Endothelial cell of umbilical vein (primary cell): ENCODE results near the gene ST6GAL1. TPM values are rescaled to one million over a fixed set of nuclear protein-coding genes. Genes with fewer than 3 reads are reported as not detected.

Experiments
- BruUV-seq: library from RNA; stranded (reverse); fragments of 400-500 nt; replicated peaks from 2 replicates; lab custom pipeline; 2021; lab: Mats Ljungman, UMichigan
- CTCF ChIA-PET: fragments of 300-600, 350-600 bp; sonication (Branson Sonifier 250); formaldehyde crosslinking; loops from one replicate; lab custom pipeline; 2021; ENCODE audit warnings: antibody characterized with exemption, inconsistent platforms; lab: Charles Lee
- POLR2A ChIA-PET: fragments of 300-600, 350-600 bp; sonication (Branson Sonifier 250); formaldehyde crosslinking; loops from one replicate; lab custom pipeline; 2021; ENCODE audit warnings: antibody characterized with exemption, inconsistent platforms; lab: Charles Lee
- DNase-seq: peaks from one replicate; pipeline ENCODE4 v3.0.0-alpha.2; 2011; ENCODE audit warnings: low read depth, low spot score
- FAIRE-seq: peaks from 2 replicates; lab custom pipeline; 2011; peaks lifted over from hg19 to GRCh38; lab: Jason Lieb, UNC
- H2AFZ ChIP-seq: 2 replicates; pipeline ENCODE4 v1.6.0; 2012; ENCODE audit warnings: low read depth, low read length, control low read depth, inconsistent platforms
- H3K27ac ChIP-seq: 2 replicates; pipeline ENCODE4 v1.5.1; 2011; ENCODE audit warnings: low read depth, mild to moderate bottlenecking, control low read depth, low read length, moderate library complexity; ENCODE audit not compliant: insufficient read depth
- H3K27me3 ChIP-seq, 2 experiments: 2 replicates each; pipeline versions ENCODE4 v1.6.0 to v1.6.1; 2011; ENCODE audit warnings: low read length in 2 of 2, mixed read lengths in 1 of 2; ENCODE audit not compliant: control insufficient read depth in 2 of 2, insufficient read depth in 2 of 2
- H3K36me3 ChIP-seq, 2 experiments: 2 replicates in 1 of 2; 3 replicates in 1 of 2; pipeline ENCODE4 v1.5.1; 2011; ENCODE audit warnings: low read length in 2 of 2, mild to moderate bottlenecking in 1 of 2, moderate library complexity in 1 of 2; ENCODE audit not compliant: control insufficient read depth in 2 of 2, insufficient read depth in 2 of 2; ENCODE audit errors: extremely low read depth in 1 of 2
- H3K4me1 ChIP-seq: 3 replicates; pipeline ENCODE4 v1.5.1; 2011; ENCODE audit warnings: mild to moderate bottlenecking, low read length; ENCODE audit not compliant: control insufficient read depth, insufficient read depth; ENCODE audit errors: extremely low read depth
- H3K4me2 ChIP-seq: 2 replicates; pipeline ENCODE4 v1.6.1; 2011; ENCODE audit warnings: low read length, control low read depth, mixed read lengths; ENCODE audit not compliant: insufficient read depth
- H3K4me3 ChIP-seq, 3 experiments: fragments of 200-600 bp in 1 of 3; sonication (generic), shearing (Covaris generic) in 1 of 3; replicated peaks in 1 of 3; 2 replicates each; pipeline ENCODE4 v1.5.1; 2011 to 2016; ENCODE audit warnings: control low read depth in 3 of 3, low read length in 3 of 3, mild to moderate bottlenecking in 2 of 3, inconsistent platforms in 1 of 3, low read depth in 1 of 3, moderate library complexity in 1 of 3; ENCODE audit not compliant: insufficient read depth in 1 of 3
- H3K79me2 ChIP-seq: 2 replicates; pipeline ENCODE4 v1.6.0; 2012; ENCODE audit warnings: low read length, inconsistent platforms; ENCODE audit not compliant: control insufficient read depth, insufficient read depth
- H3K9ac ChIP-seq: replicated peaks from 2 replicates; pipeline ENCODE3; 2011; ENCODE audit warnings: low read length, control low read depth; ENCODE audit not compliant: insufficient read depth; ENCODE audit errors: extremely low read depth
- H3K9me1 ChIP-seq: replicated peaks from 3 replicates; pipeline ENCODE4 v1.6.0; 2011; ENCODE audit warnings: mild to moderate bottlenecking, low read length; ENCODE audit not compliant: control insufficient read depth, insufficient read depth; ENCODE audit errors: extremely low read depth
- H3K9me3 ChIP-seq: replicated peaks from 2 replicates; pipeline ENCODE4 v1.5.1; 2012; ENCODE audit warnings: low read length, inconsistent platforms; ENCODE audit not compliant: control insufficient read depth, insufficient read depth
- H4K20me1 ChIP-seq: replicated peaks from 2 replicates; pipeline ENCODE3; 2011; ENCODE audit warnings: mild to moderate bottlenecking, low read length; ENCODE audit not compliant: control insufficient read depth, insufficient read depth; ENCODE audit errors: extremely low read depth
- EZH2 ChIP-seq: IDR thresholded peaks from 2 replicates; pipeline ENCODE4 v1.6.1; 2012; ENCODE audit warnings: borderline replicate concordance, low read depth, mild to moderate bottlenecking, moderate library complexity, low read length, inconsistent platforms; ENCODE audit not compliant: severe bottlenecking
- FOS ChIP-seq: IDR thresholded peaks from 2 replicates; pipeline ENCODE4 v1.6.1; 2011; ENCODE audit warnings: mild to moderate bottlenecking, low read length, moderate library complexity, borderline replicate concordance; ENCODE audit not compliant: insufficient read depth
- GATA2 ChIP-seq: IDR thresholded peaks from 2 replicates; pipeline ENCODE4 v1.7.0; 2011; ENCODE audit warnings: low read depth, mild to moderate bottlenecking, moderate library complexity, mixed read lengths, low read length; ENCODE audit not compliant: insufficient read length, insufficient read depth
- JUN ChIP-seq: IDR thresholded peaks from 2 replicates; pipeline ENCODE4 v1.6.1; 2011; ENCODE audit warnings: borderline replicate concordance, low read depth; ENCODE audit not compliant: insufficient read length, insufficient read depth
- MYC ChIP-seq: IDR thresholded peaks from one replicate; pipeline ENCODE4 v1.6.1; 2011; ENCODE audit warnings: mild to moderate bottlenecking, low read depth, low read length
- POLR2AphosphoS5 ChIP-seq: IDR thresholded peaks from 2 replicates; pipeline ENCODE4 v1.6.1; 2012; ENCODE audit warnings: low read depth, mild to moderate bottlenecking, control low read depth, low read length, moderate library complexity; ENCODE audit not compliant: insufficient read depth
- dilution Hi-C: fragments of 300-500 bp; cut with MboI; formaldehyde crosslinking; loops from one replicate; pipeline ENCODE4 v1.15.0; 2019; ENCODE audit warnings: low sequenced_read_pairs; ENCODE audit not compliant: extremely low pct_ligation_motif_present
- intact Hi-C: fragments of 100-400 bp; cut with micrococcal nuclease; formaldehyde crosslinking; loops from one replicate; pipeline ENCODE4 v1.10.0; 2022
- polyA plus RNA-seq, 4 experiments: library from polyadenylated mRNA; depleted of rRNA in 3 of 4; stranded (reverse) in 3 of 4; unstranded in 1 of 4; fragments of >200 nt; gene quantifications; 2 replicates each; pipeline versions ENCODE4 v1.2.1 to v1.2.3, GENCODE V29; 2011 to 2012; ENCODE audit warnings: missing spikeins in 1 of 4
- total RNA-seq: library from RNA; stranded (reverse); gene quantifications from 2 replicates; pipeline ENCODE4 v1.2.3, GENCODE V29; 2021
- TF ChIP-seq, protein P1 (sequence below): IDR thresholded peaks from 2 replicates; pipeline ENCODE4 v1.6.1; 2011; ENCODE audit not compliant: insufficient read depth, insufficient read length
- TF ChIP-seq, protein P2 (sequence below), 2 donors: IDR thresholded peaks; 1 replicate in 1 of 2; 2 replicates in 1 of 2; pipeline ENCODE4 v1.5.1; 2011; ENCODE audit warnings: low read length in 2 of 2, mild to moderate bottlenecking in 2 of 2, moderate library complexity in 2 of 2, control low read depth in 1 of 2, inconsistent platforms in 1 of 2, low read depth in 1 of 2; ENCODE audit not compliant: insufficient read depth in 1 of 2; ENCODE audit errors: extremely low read depth in 1 of 2

ST6GAL1 gene
- total and polyA plus RNA-seq, 2 donors (not counting 3 experiments of a cell fraction or from before 2014, with no cell fraction given) = 63.9 to 101 TPM

DNA sequence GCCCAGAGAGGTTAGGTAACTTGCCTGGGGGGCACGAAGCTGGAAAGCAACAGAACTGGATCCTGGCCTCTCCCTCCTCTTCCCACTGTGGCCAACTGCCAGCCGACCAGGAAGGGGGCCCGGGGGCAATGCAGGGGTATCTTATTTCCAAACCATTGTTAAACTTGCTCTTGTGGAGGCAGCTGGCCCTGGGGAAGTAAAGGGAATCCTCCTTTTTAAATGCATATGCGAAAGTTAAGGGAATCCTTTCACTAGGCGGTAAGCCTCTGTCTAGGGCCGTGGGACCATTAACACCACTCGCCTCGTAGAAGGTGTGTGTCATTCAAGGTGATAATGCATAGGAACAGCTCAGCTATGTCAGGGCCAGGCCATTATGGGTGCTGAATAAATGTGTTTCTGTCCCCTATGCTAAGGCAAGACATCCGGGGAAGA is 68.6 kb downstream of the ST6GAL1 start:
- intact Hi-C loops (no loop called here), dilution Hi-C loops (no loop called here)
- Histone ChIP-seq H3K4me3 (no peak overlapping the region), H2AFZ (no peak overlapping the region), H4K20me1 (no peaks in the 10 kb centered on the region), H3K9me1 (no peaks in the 10 kb centered on the region), H3K27ac (no peak overlapping the region), H3K4me1 (peaks cover 5% of the 10 kb centered on the region), H3K4me2 (no peak overlapping the region), H3K36me3 (peaks cover 0 to 18% of the 10 kb centered on the region in 2 experiments), H3K9ac (no peak overlapping the region), H3K27me3 (no peaks in the 10 kb centered on the region), H3K9me3 (no peaks in the 10 kb centered on the region), H3K79me2 (no peaks in the 10 kb centered on the region)
- TF ChIP-seq MYC (no peak), EZH2 (no peak), POLR2AphosphoS5 (no peak), JUN (no peak), FOS (no peak), GATA2 (no peak)
- TF ChIP-seq, protein P1, sequence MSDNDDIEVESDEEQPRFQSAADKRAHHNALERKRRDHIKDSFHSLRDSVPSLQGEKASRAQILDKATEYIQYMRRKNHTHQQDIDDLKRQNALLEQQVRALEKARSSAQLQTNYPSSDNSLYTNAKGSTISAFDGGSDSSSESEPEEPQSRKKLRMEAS = no peak
- TF ChIP-seq, protein P2, sequence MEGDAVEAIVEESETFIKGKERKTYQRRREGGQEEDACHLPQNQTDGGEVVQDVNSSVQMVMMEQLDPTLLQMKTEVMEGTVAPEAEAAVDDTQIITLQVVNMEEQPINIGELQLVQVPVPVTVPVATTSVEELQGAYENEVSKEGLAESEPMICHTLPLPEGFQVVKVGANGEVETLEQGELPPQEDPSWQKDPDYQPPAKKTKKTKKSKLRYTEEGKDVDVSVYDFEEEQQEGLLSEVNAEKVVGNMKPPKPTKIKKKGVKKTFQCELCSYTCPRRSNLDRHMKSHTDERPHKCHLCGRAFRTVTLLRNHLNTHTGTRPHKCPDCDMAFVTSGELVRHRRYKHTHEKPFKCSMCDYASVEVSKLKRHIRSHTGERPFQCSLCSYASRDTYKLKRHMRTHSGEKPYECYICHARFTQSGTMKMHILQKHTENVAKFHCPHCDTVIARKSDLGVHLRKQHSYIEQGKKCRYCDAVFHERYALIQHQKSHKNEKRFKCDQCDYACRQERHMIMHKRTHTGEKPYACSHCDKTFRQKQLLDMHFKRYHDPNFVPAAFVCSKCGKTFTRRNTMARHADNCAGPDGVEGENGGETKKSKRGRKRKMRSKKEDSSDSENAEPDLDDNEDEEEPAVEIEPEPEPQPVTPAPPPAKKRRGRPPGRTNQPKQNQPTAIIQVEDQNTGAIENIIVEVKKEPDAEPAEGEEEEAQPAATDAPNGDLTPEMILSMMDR (IDR thresholded peaks at IDR 0.05; ENCODE audit: extremely low read depth in 1 of 2, insufficient read depth in 1 of 2, low read depth in 1 of 2, low read length in 2 of 2) = no peak
- CTCF ChIA-PET = no interaction called here
- POLR2A ChIA-PET = no interaction called here
- no TSS peak for BruUV-seq
- FAIRE-seq = no peak
- no peak for DNase-seq
